Breast epithelium (tissue), 3 donors: ENCODE measurements around the gene TTC28.

Experiments
- POLR2A ChIP-seq: fragments of 450-650 bp; IDR thresholded peaks from one replicate; pipeline ENCODE4 v1.6.1; 2016; ENCODE audit warnings: antibody characterized with exemption, mild to moderate bottlenecking, moderate library complexity
- POLR2AphosphoS5 ChIP-seq, 3 donors: sonication (generic); formaldehyde crosslinking; IDR thresholded peaks; one replicate each; pipeline ENCODE4 v1.6.1; 2017; ENCODE audit warnings: antibody characterized with exemption in 3 of 3
- TF ChIP-seq, protein P1 (sequence below), 3 donors: fragments of 450-650 bp; IDR thresholded peaks; one replicate each; pipeline ENCODE4 v1.5.1; 2016 to 2017; ENCODE audit warnings: antibody characterized with exemption in 3 of 3, mild to moderate bottlenecking in 3 of 3, moderate library complexity in 3 of 3

DNA sequence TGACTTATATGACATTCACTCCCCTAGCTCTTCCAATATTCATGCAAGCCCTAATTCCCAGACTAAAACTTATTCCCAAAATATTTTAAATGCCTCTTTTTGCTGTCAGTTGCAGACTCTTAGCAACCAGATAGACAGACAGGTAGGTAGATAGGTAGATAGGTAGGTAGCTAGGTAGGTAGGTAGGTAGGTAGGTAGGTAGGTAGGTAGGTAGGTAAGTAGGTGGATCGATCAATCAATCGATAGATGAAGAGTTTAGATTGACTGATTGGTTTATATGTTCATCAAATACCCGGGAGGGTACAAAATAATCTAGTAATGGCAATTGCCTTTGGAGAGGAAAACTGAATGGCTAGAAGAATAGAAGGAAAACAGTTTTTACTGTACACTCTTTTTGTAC lies 86.3 kb downstream of the TTC28 start:
- no peak for TF ChIP-seq POLR2A
- TF ChIP-seq, protein P1, sequence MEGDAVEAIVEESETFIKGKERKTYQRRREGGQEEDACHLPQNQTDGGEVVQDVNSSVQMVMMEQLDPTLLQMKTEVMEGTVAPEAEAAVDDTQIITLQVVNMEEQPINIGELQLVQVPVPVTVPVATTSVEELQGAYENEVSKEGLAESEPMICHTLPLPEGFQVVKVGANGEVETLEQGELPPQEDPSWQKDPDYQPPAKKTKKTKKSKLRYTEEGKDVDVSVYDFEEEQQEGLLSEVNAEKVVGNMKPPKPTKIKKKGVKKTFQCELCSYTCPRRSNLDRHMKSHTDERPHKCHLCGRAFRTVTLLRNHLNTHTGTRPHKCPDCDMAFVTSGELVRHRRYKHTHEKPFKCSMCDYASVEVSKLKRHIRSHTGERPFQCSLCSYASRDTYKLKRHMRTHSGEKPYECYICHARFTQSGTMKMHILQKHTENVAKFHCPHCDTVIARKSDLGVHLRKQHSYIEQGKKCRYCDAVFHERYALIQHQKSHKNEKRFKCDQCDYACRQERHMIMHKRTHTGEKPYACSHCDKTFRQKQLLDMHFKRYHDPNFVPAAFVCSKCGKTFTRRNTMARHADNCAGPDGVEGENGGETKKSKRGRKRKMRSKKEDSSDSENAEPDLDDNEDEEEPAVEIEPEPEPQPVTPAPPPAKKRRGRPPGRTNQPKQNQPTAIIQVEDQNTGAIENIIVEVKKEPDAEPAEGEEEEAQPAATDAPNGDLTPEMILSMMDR (IDR thresholded peaks at IDR 0.05): no peak
- no peak for TF ChIP-seq POLR2AphosphoS5 (IDR thresholded peaks at IDR 0.05)
